ENCODE results near the gene NCOA1. TPM values are rescaled to one million over a fixed set of nuclear protein-coding genes. Genes with fewer than 3 reads are reported as not detected.

NCOA1 gene
- total RNA-seq, 4 donors from 2014 or later, result 33.9 to 91.2 (median 60.1) TPM

DNA sequence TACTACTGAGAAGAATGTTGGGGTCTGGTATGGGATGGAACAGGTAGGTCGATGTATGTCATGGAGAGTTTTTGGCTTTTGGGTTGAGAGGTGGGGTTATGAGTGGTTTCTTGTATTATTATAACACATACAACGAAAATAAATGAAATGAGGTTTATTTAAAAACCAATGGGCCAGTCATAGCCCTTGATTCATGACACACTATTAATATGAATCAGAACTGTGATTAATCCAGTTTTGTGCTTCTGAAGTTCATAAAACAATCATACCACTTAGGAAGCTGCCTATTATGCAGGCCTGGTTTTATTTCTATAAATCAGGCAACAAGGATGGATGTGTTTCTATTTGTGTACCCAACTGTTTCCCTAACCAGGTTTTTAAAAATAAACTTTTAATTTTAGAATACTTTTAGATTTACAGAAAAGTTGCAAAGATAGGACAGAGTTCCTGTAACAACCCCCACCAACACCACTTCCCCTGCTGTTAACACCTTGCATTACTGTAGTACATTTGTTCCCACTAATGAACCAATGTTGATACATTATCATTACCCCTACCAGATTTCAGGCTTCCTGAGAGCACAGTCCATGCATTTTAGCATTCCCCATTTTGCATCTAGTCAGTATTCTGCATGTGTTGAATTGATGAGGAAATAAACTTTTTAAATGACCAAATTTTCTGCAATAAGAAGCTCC is 37.5 kb upstream of the NCOA1 start:
- ATAC-seq (no peak), DNase-seq (no peak)
- in situ Hi-C loops (cut with MboI; ENCODE audit: low sequenced_read_pairs in 4 of 4) (no loop called here), intact Hi-C loops (cut with DNase I; ENCODE audit: low total_unique reads) (no loop called here)
- no peaks in the 10 kb centered on the region for H3K36me3 ChIP-seq
- no peaks in the 10 kb centered on the region for H3K27me3 ChIP-seq
- H3K4me1 ChIP-seq, result peaks cover 28 to 40% of the 10 kb centered on the region in 2 donors
- TF ChIP-seq POLR2A (IDR thresholded peaks at IDR 0.05), result no peak
- TF ChIP-seq, protein P1, sequence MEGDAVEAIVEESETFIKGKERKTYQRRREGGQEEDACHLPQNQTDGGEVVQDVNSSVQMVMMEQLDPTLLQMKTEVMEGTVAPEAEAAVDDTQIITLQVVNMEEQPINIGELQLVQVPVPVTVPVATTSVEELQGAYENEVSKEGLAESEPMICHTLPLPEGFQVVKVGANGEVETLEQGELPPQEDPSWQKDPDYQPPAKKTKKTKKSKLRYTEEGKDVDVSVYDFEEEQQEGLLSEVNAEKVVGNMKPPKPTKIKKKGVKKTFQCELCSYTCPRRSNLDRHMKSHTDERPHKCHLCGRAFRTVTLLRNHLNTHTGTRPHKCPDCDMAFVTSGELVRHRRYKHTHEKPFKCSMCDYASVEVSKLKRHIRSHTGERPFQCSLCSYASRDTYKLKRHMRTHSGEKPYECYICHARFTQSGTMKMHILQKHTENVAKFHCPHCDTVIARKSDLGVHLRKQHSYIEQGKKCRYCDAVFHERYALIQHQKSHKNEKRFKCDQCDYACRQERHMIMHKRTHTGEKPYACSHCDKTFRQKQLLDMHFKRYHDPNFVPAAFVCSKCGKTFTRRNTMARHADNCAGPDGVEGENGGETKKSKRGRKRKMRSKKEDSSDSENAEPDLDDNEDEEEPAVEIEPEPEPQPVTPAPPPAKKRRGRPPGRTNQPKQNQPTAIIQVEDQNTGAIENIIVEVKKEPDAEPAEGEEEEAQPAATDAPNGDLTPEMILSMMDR (IDR thresholded peaks at IDR 0.05 in 4 of 5, conservative IDR thresholded peaks at IDR 0.05 in 1 of 5), result no peak
- peak overlapping the region; percentile 35 to 47 (median 45) for H3K4me3 ChIP-seq
- H3K9me3 ChIP-seq, result no peaks in the 10 kb centered on the region
- H3K27ac ChIP-seq, result peak overlapping the region; percentile 13 to 88 (median 68)

DNA sequence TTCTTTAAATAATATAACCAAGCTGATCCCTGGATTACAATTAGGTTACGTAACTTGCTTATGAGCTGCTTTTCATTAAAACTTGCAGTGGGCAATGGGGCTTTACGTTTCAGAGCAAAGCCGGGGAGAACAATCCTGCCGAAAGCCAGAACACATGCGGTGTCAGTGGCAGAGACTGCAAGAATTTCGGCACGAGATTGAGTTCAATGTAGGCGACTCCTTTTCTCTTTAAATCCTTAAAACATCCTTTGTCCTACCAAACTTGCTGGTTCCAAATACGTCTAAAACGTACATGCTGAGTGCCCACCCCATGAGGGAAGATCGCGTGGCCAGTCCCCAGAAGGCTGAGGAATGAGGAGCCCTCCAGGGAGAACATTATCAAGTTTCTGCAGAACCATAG is 36.8 kb upstream of the NCOA1 start:
- Histone ChIP-seq H3K27me3 (no peaks in the 10 kb centered on the region), H3K4me3 (peak overlapping the region; percentile 35 to 47 (median 45)), H3K36me3 (no peaks in the 10 kb centered on the region), H3K4me1 (peaks cover 28 to 43% of the 10 kb centered on the region in 2 donors), H3K9me3 (no peaks in the 10 kb centered on the region), H3K27ac (peak overlapping the region; percentile 13 to 88 (median 68))
- TF ChIP-seq POLR2A (IDR thresholded peaks at IDR 0.05), result no peak
- TF ChIP-seq, protein P1 (IDR thresholded peaks at IDR 0.05 in 4 of 5, conservative IDR thresholded peaks at IDR 0.05 in 1 of 5), result no peak
- no peak for DNase-seq
- intact Hi-C loops (cut with DNase I; ENCODE audit: low total_unique reads) (no loop called here), in situ Hi-C loops (cut with MboI; ENCODE audit: low sequenced_read_pairs in 4 of 4) (no loop called here)
- ATAC-seq, result no peak

DNA sequence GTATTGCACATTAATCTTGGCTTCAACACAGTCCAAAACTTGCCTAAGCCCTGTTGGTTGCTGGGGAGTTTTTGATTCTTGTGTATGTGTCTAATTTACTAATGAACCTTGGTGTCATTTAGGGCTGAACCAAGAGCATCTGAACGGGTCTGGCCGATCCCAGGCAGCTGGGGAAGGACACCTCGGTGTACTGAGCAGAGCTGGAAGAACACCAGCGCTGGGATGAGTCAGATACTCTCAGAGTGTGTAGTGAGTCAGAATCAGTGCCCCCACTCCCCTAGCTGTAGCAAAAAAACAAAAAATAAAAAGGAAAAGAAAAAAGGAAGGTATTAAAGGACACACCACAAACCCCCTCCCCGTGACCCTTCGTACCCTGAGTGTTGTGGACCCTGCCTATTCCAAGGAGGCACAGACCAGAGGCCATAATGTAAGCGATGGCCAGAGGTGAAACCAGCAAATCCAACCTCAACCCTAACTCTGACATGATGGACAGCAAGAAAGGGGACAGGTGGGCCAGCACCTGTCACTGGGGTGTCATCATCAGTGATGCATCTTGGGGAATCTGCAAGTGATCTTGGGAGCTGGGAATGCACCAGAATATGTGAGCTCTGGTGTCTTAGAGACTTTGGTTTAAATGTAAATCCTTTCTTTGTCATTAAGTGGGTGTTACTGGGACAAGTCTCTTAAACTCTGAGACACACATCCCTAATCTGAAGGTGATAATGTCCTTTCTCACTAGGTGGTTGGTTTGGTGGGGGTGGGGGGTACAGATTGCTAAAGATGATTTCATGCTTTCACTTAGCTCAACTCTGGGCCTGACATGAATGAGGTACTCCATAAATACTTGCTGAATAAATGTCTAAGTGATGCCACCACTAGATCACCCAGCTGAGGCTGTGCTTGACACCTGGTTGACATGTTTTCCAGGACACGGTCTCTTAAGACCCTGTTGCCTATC is 34.2 kb upstream of the NCOA1 start:
- intact Hi-C loops (cut with DNase I; ENCODE audit: low total_unique reads) (loop anchor here (1.0 kb wide), 1 partner anchor 33 kb away; no protein-coding TSS in a partner anchor), in situ Hi-C loops (cut with MboI; ENCODE audit: low sequenced_read_pairs in 4 of 4) (no loop called here)
- Histone ChIP-seq H3K9me3 (no peaks in the 10 kb centered on the region), H3K4me1 (peaks cover 28 to 43% of the 10 kb centered on the region in 2 donors), H3K27me3 (no peaks in the 10 kb centered on the region), H3K36me3 (no peaks in the 10 kb centered on the region), H3K27ac (peak overlapping the region; percentile 63 to 88 (median 86)), H3K4me3 (no peak overlapping the region)
- TF ChIP-seq POLR2A (IDR thresholded peaks at IDR 0.05), result no peak
- TF ChIP-seq, protein P1 (IDR thresholded peaks at IDR 0.05 in 4 of 5, conservative IDR thresholded peaks at IDR 0.05 in 1 of 5), result peak in 1 of 5 experiments; percentile 25
- DNase-seq (peak; percentile 88 to 92), ATAC-seq (peak; percentile 97 to 98)

DNA sequence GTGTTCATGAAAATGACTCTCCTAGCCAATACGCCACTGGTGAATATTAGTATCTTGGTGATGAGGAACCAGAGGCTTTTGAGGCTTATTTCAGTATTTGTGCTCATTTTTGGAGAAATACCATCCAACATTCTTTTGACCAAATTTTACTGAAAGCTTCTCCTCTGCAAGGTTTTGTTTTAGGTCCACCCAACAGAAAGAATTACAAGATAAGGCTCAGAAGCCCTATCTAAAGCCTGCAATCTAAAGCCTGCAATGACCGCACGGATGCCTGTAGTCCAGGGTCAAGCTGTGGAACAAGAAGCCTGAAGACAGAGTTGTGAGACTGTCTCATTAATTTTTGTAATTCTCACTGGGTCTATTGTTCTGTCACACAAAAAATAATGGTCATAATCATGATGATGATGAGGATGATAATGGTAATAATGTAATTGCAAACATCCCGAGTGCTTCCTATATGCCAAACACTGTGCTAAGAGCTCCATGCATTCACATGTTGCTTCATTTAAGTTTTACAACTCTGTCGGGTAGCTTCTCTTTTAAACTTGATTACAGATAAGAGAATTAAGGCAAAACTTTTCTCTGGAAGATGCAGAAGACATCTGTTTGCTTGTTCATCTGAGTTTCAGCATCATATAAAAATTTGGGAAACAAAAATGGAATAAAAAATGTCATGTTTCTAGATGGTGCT is 33.2 kb upstream of the NCOA1 start:
- in situ Hi-C loops (cut with MboI; ENCODE audit: low sequenced_read_pairs in 4 of 4) (no loop called here), intact Hi-C loops (cut with DNase I; ENCODE audit: low total_unique reads) (no loop called here)
- DNase-seq (no peak), ATAC-seq (no peak)
- TF ChIP-seq, protein P1 (IDR thresholded peaks at IDR 0.05 in 4 of 5, conservative IDR thresholded peaks at IDR 0.05 in 1 of 5), result no peak
- no peak for TF ChIP-seq POLR2A (IDR thresholded peaks at IDR 0.05)
- Histone ChIP-seq H3K27ac (peak overlapping the region; percentile 63 to 88 (median 86)), H3K9me3 (no peaks in the 10 kb centered on the region), H3K4me3 (no peak overlapping the region), H3K4me1 (peaks cover 21 to 42% of the 10 kb centered on the region in 2 donors), H3K36me3 (no peaks in the 10 kb centered on the region), H3K27me3 (no peaks in the 10 kb centered on the region)
